Embryonic facial prominence (tissue), 1 donor: Measurements from ENCODE around the gene BPIFB3.
"Not testable (repeated sequence)": the region's sequence is repeated elsewhere in the genome, so short reads cannot be mapped to it uniquely, and the experiment has no call there.

ENCODE experiments used
- DNase-seq: peaks from one replicate; pipeline ENCODE4 v3.0.0-alpha.2; 2016; ENCODE audit errors: extremely low spot score

Gene BPIFB3

DNA sequence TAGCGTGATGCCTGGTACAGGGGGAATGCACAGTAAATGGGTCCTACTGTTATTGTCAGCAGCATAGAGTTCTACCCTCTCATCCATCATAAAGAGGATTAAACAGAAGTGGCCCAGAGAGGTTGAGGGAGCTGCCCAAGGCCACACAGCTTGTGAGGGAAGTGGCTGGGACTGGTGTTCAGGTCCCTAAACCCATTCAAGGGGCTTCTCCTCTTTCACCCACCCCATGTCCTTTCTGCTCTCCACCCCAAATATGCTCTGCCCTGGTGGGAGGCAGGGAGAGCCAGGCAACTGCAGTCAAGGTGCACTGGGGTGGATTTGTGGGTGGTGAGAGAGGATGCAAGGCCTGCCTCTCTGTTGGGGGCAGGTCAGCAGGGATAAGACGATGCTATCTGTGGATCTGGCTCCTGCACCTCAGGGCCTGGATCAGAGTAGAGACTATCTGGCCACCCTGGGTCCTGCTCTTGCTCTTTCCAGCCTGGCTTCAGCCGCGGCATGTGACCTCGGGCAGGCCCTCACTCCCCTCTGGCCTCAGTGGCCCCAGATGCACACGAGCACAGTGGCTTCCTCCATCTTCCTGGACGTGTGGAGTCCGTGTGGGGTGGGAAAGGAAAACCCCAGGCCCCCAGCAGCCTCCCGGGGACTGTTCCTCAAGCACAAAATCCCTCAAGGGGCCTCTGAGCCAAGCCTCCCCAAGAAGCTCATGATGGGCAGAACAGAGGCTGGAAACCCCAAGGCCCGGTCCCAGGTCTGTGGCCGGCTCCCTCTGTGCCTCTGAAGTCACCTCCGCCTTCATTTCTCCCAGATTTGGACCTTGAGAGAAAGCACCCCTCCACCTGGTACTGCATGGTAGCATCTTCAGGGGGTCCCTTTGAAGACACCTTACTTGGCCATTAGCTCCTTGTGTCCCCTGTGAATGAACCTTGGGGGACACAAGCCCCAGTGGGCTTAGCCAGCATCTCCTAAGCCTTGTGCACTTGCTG, 25.6 kb upstream of the BPIFB3 start:
- no peak for DNase-seq

DNA sequence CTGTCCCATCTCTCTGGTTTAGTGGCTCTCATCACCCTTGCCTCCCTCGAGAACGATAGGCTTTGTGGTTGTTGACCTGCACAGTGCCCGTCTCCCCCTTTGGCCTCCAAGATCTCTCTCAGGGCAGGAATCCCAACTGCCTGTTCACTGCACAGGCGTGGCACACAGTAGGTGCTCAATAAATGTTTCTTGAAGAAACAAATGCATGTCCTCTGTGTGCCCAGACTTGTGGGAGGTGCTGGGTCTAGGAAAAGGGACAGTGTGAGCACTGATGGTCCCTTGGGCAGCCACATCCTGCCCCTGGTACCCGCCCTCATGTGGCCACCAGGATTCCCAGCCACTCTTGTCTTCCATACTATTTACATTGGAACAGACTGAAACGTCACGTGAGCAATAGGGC, 24.8 kb upstream of the BPIFB3 start:
- DNase-seq = no peak

- no peak for DNase-seq
Observed at GRCh38 chr20:33030076-33030475, 23.6 kb upstream of the BPIFB3 start.

DNA sequence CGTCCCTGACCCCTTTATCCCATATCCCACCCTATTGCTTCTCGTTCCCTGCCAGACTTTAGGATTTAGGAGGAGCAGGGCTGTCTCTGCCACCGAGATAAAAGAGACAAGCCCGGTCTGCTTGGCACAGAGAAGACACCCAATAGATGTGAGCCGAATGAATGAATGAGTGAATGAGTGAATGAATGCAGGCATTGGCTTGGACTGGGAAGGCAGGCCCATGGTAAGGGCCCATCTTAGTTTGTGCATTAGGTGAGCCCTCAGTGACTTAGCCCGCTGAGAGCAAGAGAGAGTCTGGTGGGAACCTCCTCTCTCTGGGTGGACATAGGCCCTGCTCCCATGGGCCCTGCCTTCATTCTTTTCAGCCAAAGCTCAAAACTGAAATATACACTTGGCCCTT, 23.1 kb upstream of the BPIFB3 start:
- DNase-seq = no peak

GRCh38 chr20:33031531-33031930, 22.2 kb upstream of the BPIFB3 start, which contains the start of gene BPIFB6:
Gene BPIFB6, plus strand, starts transcription at chr20:33031648. Its CDS starts 0 bp downstream, at chr20:33031648.
- no peak for DNase-seq

GRCh38 chr20:33032555-33032954, 21.1 kb upstream of the BPIFB3 start:
- no peak for DNase-seq

GRCh38 chr20:33033381-33033780, 20.3 kb upstream of the BPIFB3 start:
- DNase-seq = no peak

DNA sequence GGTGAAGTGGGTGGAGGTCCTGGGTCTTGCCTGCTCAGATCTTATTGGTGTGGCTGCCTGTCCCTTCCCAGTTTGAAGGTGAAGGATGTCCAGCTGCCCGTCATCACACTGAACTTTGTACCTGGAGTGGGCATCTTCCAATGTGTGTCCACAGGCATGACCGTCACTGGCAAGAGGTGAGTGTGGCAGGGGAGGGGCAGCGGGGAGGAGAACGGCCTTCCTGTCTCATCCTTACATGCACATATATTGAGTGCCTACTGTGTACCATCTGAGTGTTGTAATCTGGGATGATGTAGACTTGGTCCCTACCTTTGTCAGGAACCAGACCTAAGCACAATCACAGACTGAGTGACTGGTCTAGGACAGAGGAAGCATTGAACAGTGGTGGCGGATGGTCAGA, 19.6 kb upstream of the BPIFB3 start:
- no peak for DNase-seq

GRCh38 chr20:33034901-33035492, 18.7 kb upstream of the BPIFB3 start:
- no peak for DNase-seq

DNA sequence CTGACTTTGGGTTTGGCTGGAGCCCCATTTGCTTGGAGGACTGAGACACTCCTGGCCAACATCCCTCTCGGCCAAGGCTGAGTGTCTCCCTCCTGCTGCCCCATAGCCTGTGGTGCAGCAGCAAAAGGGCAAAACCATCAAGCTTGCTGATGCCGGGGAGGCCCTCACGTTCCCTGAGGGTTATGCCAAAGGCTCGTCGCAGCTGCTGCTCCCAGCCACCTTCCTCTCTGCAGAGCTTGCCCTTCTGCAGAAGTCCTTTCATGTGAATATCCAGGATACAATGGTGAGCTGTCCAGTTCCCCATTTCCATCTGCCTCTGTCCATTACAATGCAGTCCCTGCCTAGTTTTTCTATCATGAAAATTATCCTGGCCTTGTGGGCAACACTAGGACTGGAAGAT, 16.2 kb upstream of the BPIFB3 start:
- DNase-seq = no peak

DNA sequence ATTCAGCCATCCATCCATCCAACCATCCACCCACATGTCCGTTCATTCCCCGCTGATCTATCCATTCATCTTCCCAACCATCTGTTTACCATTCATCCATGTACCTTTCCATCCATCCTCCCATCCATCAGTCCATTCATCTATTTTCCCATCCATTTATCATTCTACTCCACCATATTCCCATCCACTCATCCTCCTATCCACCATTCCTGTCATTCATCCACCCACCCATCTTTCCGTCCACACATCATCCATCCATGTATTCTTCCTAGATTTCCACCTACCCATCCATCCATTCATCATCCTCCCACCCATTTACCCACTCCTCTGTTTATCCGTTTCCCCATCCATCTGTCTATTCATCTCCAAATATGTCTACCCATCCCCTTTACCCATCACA, 15.5 kb upstream of the BPIFB3 start:
- no peak for DNase-seq

DNA sequence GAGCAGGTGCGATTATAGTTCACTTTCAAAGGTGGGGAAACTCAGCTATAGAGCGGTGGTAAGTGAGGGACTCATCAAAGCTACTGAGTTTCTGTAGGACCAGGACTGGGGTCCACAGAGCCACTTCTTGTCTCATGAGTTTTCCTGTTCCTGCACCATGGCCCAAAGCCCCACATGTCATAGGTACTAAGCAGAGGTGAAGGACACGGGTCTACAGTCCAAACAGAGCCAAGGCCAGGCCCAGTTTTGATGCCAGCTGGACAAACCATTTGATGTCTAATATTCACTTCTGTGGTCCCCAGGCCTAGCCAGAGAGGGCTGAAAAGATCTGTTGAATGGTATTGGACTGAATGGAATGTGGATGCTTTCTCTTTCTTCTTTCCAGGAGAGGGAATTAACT, 11.3 kb upstream of the BPIFB3 start:
- DNase-seq = no peak

- no peak for DNase-seq
Observed at GRCh38 chr20:33042983-33043730, 10.5 kb upstream of the BPIFB3 start.

DNA sequence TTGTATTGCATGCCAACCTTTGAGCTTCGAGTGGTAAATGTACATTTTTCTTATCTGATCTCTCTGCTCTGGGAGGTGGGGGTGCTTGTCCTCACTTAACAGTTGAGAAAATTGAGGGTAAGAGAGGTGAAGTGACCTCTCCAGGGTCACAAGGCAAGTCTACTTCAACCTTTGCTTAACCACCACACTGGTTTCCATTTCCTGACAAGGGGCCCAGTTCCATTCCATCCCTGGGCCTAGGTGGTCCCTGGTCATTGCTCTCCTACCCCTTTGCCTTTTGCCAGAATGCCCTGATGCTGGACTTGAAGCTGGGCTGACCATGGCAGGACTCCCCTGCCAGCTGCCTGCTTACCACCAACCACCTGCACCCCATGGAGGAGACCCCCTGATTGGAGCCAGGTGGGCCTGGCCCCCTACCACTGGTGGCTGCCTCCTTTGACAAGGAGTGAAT, 9.9 kb upstream of the BPIFB3 start:
- DNase-seq = no peak

DNA sequence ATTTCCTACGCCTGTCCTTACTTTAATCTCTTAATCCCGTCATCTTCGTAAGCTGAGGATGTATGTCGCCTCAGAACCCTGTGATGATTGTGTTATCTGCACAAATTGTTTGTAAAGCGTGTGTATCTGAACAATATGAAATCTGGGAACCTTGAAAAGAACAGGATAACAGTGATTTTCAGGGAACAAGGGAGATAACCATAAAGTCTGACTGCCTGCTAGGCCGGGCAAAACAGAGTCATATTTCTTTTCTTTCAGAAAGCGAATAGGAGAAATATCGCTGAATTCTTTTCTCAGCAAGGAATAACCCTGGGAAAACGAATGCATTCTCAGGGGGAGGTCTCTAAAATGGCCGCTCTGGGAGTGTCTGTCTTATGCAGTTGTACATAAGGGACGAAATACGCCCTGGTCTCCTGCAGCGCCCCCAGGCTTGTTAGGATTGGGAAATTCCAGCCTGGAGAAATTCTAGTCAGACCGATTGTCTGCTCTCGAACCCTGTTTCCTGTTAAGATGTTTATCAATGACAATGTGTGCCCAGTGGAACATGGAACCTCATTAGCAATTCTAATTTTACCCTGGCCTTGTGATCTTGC, 8.5 kb upstream of the BPIFB3 start:
- DNase-seq = not testable (repeated sequence)

DNA sequence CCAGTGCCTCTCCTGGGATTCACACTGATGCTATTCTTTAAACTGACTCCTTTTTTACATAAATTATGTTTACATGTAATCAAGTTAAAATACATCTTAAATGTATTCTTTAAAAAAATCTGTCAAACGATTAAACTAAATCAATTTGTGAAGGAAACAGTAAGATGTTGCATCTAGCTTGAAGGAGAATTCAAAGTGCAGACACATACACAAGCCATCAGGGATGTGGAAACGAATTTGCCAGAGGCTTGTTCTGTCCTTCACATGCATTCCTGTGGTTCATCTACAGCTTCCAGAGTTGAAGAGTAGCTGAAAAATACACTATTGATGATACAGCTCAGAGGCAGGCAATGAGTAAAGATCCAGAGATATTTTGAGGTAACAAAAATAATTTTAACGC, 7.3 kb upstream of the BPIFB3 start:
- no peak for DNase-seq

DNA sequence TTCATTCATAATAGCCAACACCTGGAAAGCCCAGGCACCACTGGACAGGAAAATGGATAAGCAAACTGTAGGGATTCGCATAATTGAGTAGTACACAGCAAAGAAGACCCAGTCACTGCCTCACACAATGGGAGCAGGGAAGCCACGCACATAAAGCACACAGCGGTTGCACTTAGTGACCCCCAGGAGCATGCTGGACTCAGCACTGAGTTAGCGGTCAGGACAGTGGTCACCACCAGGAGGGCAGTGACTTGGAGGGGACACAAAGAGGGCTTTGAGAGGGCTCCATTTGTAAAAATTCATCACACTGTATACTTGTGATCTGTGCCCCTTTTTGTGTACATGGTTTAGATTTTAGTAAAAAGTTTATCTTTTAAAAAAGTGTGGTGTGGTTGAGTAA, 2.4 kb upstream of the BPIFB3 start:
- DNase-seq = no peak

DNA sequence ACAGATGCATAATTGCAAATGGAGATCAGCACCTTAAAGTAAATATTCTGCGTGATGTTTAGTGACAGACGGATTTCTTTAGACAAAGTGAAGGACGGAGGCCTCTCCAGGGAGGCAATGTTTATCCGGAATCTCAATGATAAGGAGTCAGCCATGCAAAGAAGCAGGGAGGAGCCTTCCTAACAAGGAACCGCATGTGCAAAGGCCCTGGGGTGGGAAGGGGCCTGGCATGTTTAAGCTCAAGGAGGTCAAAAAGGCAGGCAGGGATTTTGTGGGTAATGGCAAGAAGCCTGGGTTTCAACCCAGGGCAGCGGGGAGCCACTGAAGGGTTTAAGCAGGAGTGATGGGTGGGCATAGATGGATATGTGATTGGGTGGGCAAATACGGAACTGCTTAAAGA, 678 bp downstream of the BPIFB3 start:
- DNase-seq = no peak

- DNase-seq = no peak
Observed at GRCh38 chr20:33054791-33055190, 1.1 kb downstream of the BPIFB3 start.

- no peak for DNase-seq
Observed at GRCh38 chr20:33059136-33059535, 5.4 kb downstream of the BPIFB3 start.

DNA sequence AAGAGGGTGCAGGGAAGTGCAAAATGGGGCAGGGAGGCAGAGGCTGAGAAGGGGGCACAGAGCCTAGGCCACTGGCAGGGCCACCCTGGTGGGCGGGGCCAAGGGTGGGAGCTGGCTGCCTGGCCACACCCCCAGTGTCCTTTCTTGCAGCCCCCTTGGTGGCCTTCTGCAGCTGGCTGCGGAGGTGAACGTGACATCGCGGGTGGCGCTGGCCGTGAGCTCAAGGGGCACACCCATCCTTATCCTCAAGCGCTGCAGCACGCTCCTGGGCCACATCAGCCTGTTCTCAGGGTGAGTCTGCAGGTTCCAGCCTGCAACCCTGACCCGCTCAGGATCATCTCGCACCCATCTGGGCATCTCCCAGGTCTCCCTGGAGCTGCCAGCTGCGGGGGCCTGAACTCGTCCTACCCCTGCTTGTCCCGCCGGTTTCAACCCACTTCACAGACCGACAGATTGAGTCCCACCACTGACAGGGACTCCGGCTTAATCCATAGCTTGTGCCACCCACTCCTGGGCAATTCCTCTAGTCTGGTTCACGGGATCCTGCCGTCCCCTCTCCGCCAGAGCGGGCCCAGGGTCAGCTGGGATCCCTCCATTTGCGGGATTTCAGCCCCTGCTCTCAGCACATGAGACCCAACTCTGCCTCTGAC, 6.2 kb downstream of the BPIFB3 start:
- no peak for DNase-seq

DNA sequence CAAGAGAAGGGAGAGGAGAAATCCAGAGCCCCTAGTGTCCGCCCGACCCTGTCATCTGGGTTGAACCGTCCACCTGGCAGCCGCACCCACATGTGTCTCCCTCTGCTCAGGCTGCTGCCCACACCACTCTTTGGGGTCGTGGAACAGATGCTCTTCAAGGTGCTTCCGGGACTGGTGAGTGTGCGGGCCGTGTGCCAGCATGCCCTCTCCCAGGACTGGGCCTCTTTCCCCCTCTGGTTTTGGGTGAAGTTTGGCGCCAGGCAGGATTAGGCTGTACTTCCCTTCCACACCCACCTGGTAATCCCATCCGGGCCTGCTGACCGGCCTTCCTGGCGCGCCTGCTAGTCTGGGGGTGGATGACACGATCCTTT, 7.9 kb downstream of the BPIFB3 start:
- DNase-seq = no peak
